Mesothelial cell of epicardium (in vitro differentiated cells): ENCODE results near the gene BAG1. TPM values are rescaled to one million over a fixed set of nuclear protein-coding genes. Genes with fewer than 3 reads are reported as not detected.

Source experiments
- DNase-seq, 2 experiments: peaks; one replicate each; pipeline ENCODE4 v3.0.0; 2021; ENCODE audit warnings: low spot score in 2 of 2; ENCODE audit not compliant: unreplicated experiment in 2 of 2
- H3K27ac Mint-ChIP-seq: 2 replicates; pipeline ENCODE4 v1.8.0; 2021; ENCODE audit warnings: mixed read lengths
- H3K27me3 Mint-ChIP-seq: 2 replicates; pipeline ENCODE4 v1.8.0; 2021; ENCODE audit warnings: low read depth, mixed read lengths
- H3K36me3 Mint-ChIP-seq: 2 replicates; pipeline ENCODE4 v1.8.0; 2021; ENCODE audit warnings: mixed read lengths
- H3K4me1 Mint-ChIP-seq: 2 replicates; pipeline ENCODE4 v1.8.0; 2021; ENCODE audit warnings: mixed read lengths
- H3K4me3 Mint-ChIP-seq: 2 replicates; pipeline ENCODE4 v1.8.0; 2021; ENCODE audit warnings: mild to moderate bottlenecking, moderate library complexity, mixed read lengths
- H3K9me3 Mint-ChIP-seq: 2 replicates; pipeline ENCODE4 v1.8.0; 2021; ENCODE audit warnings: mixed read lengths
- total RNA-seq: library from RNA; stranded (reverse); gene quantifications from 3 replicates; pipeline ENCODE4 v1.2.1, GENCODE V29; 2021
- TF ChIP-seq, protein P1 (sequence below): fragments of 200-600 bp; sonication (generic); IDR thresholded peaks from one replicate; pipeline ENCODE4 v1.5.0; 2021; ENCODE audit warnings: antibody characterized with exemption; ENCODE audit not compliant: unreplicated experiment

Gene BAG1
- total RNA-seq: 48.0 to 49.6 TPM (median 48.4 TPM) in 3 replicates

GRCh38 chr9:33264473-33265177 is at the start of gene BAG1, which contains the start of gene CHMP5:
Gene BAG1 (minus strand): TSS chr9:33264708.
Gene CHMP5 (plus strand): TSS chr9:33265049. CDS start chr9:33265079, 30 bp downstream.
- TF ChIP-seq, protein P1, sequence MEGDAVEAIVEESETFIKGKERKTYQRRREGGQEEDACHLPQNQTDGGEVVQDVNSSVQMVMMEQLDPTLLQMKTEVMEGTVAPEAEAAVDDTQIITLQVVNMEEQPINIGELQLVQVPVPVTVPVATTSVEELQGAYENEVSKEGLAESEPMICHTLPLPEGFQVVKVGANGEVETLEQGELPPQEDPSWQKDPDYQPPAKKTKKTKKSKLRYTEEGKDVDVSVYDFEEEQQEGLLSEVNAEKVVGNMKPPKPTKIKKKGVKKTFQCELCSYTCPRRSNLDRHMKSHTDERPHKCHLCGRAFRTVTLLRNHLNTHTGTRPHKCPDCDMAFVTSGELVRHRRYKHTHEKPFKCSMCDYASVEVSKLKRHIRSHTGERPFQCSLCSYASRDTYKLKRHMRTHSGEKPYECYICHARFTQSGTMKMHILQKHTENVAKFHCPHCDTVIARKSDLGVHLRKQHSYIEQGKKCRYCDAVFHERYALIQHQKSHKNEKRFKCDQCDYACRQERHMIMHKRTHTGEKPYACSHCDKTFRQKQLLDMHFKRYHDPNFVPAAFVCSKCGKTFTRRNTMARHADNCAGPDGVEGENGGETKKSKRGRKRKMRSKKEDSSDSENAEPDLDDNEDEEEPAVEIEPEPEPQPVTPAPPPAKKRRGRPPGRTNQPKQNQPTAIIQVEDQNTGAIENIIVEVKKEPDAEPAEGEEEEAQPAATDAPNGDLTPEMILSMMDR: peak; percentile 15
- peak; percentile 100 for DNase-seq
- Mint-ChIP-seq H3K27ac (peak within 1 kb of the TSS; percentile 93), H3K4me1 (peaks cover 27% of the 10 kb centered on the region), H3K36me3 (peaks cover 24% of the 10 kb centered on the region), H3K27me3 (no peaks in the 10 kb centered on the region), H3K9me3 (no peaks in the 10 kb centered on the region), H3K4me3 (peak within 1 kb of the TSS; percentile 87)

DNA sequence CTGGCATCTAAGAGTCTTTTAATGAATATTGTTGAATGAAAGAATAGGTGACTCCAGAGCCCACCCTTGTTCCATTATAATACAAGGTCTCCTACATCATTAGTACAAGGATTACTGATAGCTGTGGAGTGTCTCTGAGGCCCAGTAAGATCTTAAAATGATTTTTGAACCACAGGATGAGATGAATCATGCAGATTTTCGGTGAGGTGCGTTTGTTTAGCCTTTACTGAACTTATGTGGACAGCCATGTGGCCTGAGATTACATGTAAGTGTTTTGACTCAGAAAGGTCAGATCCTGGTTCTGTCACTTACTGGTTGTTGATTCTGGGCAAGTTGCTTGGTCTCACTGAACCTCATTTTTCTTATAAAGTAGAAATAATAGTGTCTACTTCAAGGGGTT is 47.4 kb upstream of the BAG1 start:
- Mint-ChIP-seq H3K36me3 (peaks cover 30% of the 10 kb centered on the region), H3K4me3 (no peak overlapping the region)
- TF ChIP-seq, protein P1: no peak

DNA sequence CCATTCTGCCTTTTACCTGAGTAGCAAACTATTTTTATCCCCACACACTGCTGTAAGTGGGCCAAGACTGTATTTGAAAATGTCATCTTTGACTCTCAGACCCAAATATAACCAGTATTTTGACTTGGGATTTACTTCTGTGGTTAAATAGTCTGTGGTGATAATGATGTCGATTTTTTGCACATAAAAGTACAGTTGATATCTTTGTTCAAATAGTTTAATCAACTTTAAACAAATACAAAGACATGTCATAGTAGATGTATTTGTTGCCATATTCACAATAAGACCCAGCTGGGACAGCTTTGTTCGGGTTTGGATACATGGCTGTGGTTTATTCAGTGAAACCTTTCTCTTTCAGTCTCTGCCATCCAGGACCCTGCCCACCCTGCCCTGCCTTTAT is 46.2 kb upstream of the BAG1 start:
- Mint-ChIP-seq H3K4me1 (no peaks in the 10 kb centered on the region), H3K27ac (no peak overlapping the region), H3K9me3 (no peaks in the 10 kb centered on the region), H3K4me3 (no peak overlapping the region), H3K36me3 (peaks cover 33% of the 10 kb centered on the region), H3K27me3 (no peaks in the 10 kb centered on the region)
- DNase-seq: no peak
- TF ChIP-seq, protein P1: no peak

More for the DNA sequence above, 47.4 kb upstream of the BAG1 start:
- H3K4me1 Mint-ChIP-seq: no peaks in the 10 kb centered on the region
- H3K27me3 Mint-ChIP-seq: no peaks in the 10 kb centered on the region
- no peak for DNase-seq
- no peaks in the 10 kb centered on the region for H3K9me3 Mint-ChIP-seq
- no peak overlapping the region for H3K27ac Mint-ChIP-seq

GRCh38 chr9:33309903-33310302 is 45.4 kb upstream of the BAG1 start:
- Mint-ChIP-seq H3K27ac (no peak overlapping the region), H3K4me3 (no peak overlapping the region), H3K36me3 (peaks cover 29% of the 10 kb centered on the region), H3K27me3 (no peaks in the 10 kb centered on the region), H3K9me3 (no peaks in the 10 kb centered on the region), H3K4me1 (no peaks in the 10 kb centered on the region)
- TF ChIP-seq, protein P1: no peak
- no peak for DNase-seq

DNA sequence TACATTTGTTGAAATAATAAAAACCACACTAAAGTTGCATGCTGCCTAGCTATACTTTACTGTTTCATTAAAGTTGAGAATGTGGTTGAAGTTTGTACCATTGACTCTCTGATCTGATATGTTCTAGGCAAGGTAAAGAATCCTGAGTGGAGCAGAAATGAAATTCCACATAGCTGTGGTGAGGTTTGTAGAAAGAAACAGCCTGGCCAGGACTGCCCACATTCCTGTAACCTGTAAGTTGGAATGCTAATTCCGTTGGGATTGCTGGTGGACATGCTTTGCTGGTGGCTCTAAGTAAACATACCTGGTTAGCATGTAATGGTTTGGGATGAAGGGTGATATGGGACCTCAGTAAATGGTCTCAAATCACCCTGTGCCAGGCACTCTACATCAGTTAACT is 42.6 kb upstream of the BAG1 start:
- no peaks in the 10 kb centered on the region for H3K27me3 Mint-ChIP-seq
- no peak overlapping the region for H3K4me3 Mint-ChIP-seq
- no peaks in the 10 kb centered on the region for H3K9me3 Mint-ChIP-seq
- TF ChIP-seq, protein P1: no peak
- H3K4me1 Mint-ChIP-seq: no peaks in the 10 kb centered on the region
- peaks cover 19% of the 10 kb centered on the region for H3K36me3 Mint-ChIP-seq
- no peak overlapping the region for H3K27ac Mint-ChIP-seq
- no peak for DNase-seq
